ENCODE measurements around the gene DCTD.

The DCTD gene

GRCh38 chr4:182872886-182873285, 44.3 kb downstream of the DCTD start:
- no peak for DNase-seq (ENCODE audit: low read depth in 3 of 3)

- no peak for DNase-seq (ENCODE audit: low read depth in 3 of 3)
These were observed 45.6 kb downstream of the DCTD start for GRCh38 chr4:182871616-182872015.

GRCh38 chr4:182869697-182870096, 47.5 kb downstream of the DCTD start:
- no peak for DNase-seq (ENCODE audit: low read depth in 3 of 3)

- no peak for DNase-seq (ENCODE audit: low read depth in 3 of 3)
These were observed 50.4 kb downstream of the DCTD start for GRCh38 chr4:182866746-182867145.

GRCh38 chr4:182863501-182863900, 53.7 kb downstream of the DCTD start:
- DNase-seq (ENCODE audit: low read depth in 3 of 3) = no peak

GRCh38 chr4:182862921-182863320, 54.3 kb downstream of the DCTD start:
- DNase-seq (ENCODE audit: low read depth in 3 of 3) = no peak

GRCh38 chr4:182862141-182862875, 54.9 kb downstream of the DCTD start:
- DNase-seq (ENCODE audit: low read depth in 3 of 3) = no peak

GRCh38 chr4:182861346-182861745, 55.8 kb downstream of the DCTD start:
- no peak for DNase-seq (ENCODE audit: low read depth in 3 of 3)

- no peak for DNase-seq (ENCODE audit: low read depth in 3 of 3)
These were observed 57.5 kb downstream of the DCTD start for GRCh38 chr4:182859730-182860129.

- DNase-seq (ENCODE audit: low read depth in 3 of 3) = no peak
These were observed 58.5 kb downstream of the DCTD start for GRCh38 chr4:182858711-182859110.

GRCh38 chr4:182856862-182857261, 60.3 kb downstream of the DCTD start:
- no peak for DNase-seq (ENCODE audit: low read depth in 3 of 3)

GRCh38 chr4:182855877-182856276, 61.3 kb downstream of the DCTD start:
- no peak for DNase-seq (ENCODE audit: low read depth in 3 of 3)

- DNase-seq (ENCODE audit: low read depth in 3 of 3) = no peak
These were observed 61.9 kb downstream of the DCTD start for GRCh38 chr4:182855312-182855711.

GRCh38 chr4:182854466-182854865, 62.7 kb downstream of the DCTD start:
- DNase-seq (ENCODE audit: low read depth in 3 of 3) = no peak

- DNase-seq (ENCODE audit: low read depth in 3 of 3) = no peak
These were observed 63.4 kb downstream of the DCTD start for GRCh38 chr4:182853731-182854330.

- DNase-seq (ENCODE audit: low read depth in 3 of 3) = no peak
These were observed 68.5 kb downstream of the DCTD start for GRCh38 chr4:182848685-182849084.

GRCh38 chr4:182847576-182848450, 69.4 kb downstream of the DCTD start:
- no peak for DNase-seq (ENCODE audit: low read depth in 3 of 3)

- DNase-seq (ENCODE audit: low read depth in 3 of 3) = no peak
These were observed 71.2 kb downstream of the DCTD start for GRCh38 chr4:182846036-182846435.

GRCh38 chr4:182845618-182846017, 71.6 kb downstream of the DCTD start:
- no peak for DNase-seq (ENCODE audit: low read depth in 3 of 3)

GRCh38 chr4:182843808-182844325, 73.3 kb downstream of the DCTD start:
- DNase-seq (ENCODE audit: low read depth in 3 of 3) = no peak

- no peak for DNase-seq (ENCODE audit: low read depth in 3 of 3)
These were observed 74.3 kb downstream of the DCTD start for GRCh38 chr4:182842759-182843390.

- no peak for DNase-seq (ENCODE audit: low read depth in 3 of 3)
These were observed 75.0 kb downstream of the DCTD start for GRCh38 chr4:182842104-182842600.
